ENCODE data around the gene SLC31A1. TPM values are rescaled to one million over a fixed set of nuclear protein-coding genes. Genes with fewer than 3 reads are reported as not detected.

The SLC31A1 gene
- total and polyA plus RNA-seq, 2 of the 13 experiments (the other 11 are each of a cell fraction or from before 2014, with no cell fraction given): 62.9 to 70.0 TPM

DNA sequence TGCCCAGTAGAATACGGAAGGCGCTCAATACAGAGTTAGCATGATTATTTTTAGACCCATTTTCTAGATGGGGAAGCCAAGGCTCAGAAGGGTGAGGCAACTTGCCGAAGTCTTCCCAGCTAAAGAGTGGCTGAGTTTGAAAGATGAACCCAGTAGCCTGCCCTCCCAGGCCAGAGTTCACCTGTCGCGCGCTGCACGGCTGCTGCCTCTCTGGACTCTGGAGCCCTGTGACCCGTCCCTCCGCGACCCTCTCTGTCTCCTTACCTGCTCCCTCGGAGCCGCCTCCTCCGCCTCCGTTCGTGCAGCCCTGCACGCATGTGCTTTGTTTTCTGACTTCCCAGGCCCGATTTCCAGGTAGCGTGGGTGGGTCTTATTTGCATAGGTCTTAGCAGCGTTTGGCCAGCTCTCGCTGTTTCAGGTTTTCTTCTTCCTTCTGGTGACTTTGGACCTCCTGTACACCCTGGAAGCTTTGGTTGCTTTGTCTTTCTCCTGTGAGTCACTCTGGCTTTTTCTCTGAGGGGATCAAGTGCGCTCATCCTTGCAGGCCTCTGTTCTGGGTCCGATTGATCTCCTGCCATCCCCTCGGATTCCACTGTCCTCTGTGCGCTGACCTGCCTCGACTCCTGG is 81.6 kb downstream of the SLC31A1 start, which contains the start of gene RNF183 (continued):
- TF ChIP-seq, protein P1, sequence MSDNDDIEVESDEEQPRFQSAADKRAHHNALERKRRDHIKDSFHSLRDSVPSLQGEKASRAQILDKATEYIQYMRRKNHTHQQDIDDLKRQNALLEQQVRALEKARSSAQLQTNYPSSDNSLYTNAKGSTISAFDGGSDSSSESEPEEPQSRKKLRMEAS (IDR thresholded peaks at IDR 0.05): peak; percentile 76
- TF ChIP-seq ZNF660 (CRISPR knock-in tag; IDR thresholded peaks at IDR 0.05; ENCODE audit: borderline replicate concordance, low read depth) (no peak), ZFP62 (CRISPR knock-in tag; IDR thresholded peaks at IDR 0.05) (no peak), ZNF709 (CRISPR knock-in tag; IDR thresholded peaks at IDR 0.05) (peak; percentile 39; the same call in 1 of the 2 replicates), HNRNPL (IDR thresholded peaks at IDR 0.05; ENCODE audit: low read depth, low read length) (no peak), ETV5 (CRISPR knock-in tag; IDR thresholded peaks at IDR 0.05; ENCODE audit: borderline replicate concordance) (peak; percentile 54; the same call in 1 of the 2 replicates), ZSCAN25 (CRISPR knock-in tag; IDR thresholded peaks at IDR 0.05) (peak; percentile 83), THAP11 (CRISPR knock-in tag; IDR thresholded peaks at IDR 0.05) (peak; percentile 46; the same call in 1 of the 2 replicates), ZMYM3 (CRISPR knock-in tag; IDR thresholded peaks at IDR 0.05) (peak; percentile 93), POLR2A (IDR thresholded peaks at IDR 0.05; ENCODE audit: insufficient read depth in 1 of 2, low read depth in 2 of 2, low read length in 2 of 2) (peak in 1 of 2 experiments; percentile 51; a peak in 2 of 4 replicates), RARA (CRISPR knock-in tag; IDR thresholded peaks at IDR 0.05) (0 out of 2 replicates have a peak, but pooled peaks have one; percentile 6), ZNF768 (CRISPR knock-in tag; IDR thresholded peaks at IDR 0.05) (peak; percentile 78; the same call in 1 of the 2 replicates), FIP1L1 (IDR thresholded peaks at IDR 0.05; ENCODE audit: borderline replicate concordance, insufficient read depth, low read depth, low read length) (no peak), POLR2G (IDR thresholded peaks at IDR 0.05; ENCODE audit: low read depth, low read length) (peak; percentile 63)
- TF ChIP-seq, protein P2, sequence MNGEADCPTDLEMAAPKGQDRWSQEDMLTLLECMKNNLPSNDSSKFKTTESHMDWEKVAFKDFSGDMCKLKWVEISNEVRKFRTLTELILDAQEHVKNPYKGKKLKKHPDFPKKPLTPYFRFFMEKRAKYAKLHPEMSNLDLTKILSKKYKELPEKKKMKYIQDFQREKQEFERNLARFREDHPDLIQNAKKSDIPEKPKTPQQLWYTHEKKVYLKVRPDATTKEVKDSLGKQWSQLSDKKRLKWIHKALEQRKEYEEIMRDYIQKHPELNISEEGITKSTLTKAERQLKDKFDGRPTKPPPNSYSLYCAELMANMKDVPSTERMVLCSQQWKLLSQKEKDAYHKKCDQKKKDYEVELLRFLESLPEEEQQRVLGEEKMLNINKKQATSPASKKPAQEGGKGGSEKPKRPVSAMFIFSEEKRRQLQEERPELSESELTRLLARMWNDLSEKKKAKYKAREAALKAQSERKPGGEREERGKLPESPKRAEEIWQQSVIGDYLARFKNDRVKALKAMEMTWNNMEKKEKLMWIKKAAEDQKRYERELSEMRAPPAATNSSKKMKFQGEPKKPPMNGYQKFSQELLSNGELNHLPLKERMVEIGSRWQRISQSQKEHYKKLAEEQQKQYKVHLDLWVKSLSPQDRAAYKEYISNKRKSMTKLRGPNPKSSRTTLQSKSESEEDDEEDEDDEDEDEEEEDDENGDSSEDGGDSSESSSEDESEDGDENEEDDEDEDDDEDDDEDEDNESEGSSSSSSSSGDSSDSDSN (CRISPR knock-in tag; IDR thresholded peaks at IDR 0.05): 0 out of 2 replicates have a peak, but pooled peaks have one; percentile 30
- TF ChIP-seq, protein P3, sequence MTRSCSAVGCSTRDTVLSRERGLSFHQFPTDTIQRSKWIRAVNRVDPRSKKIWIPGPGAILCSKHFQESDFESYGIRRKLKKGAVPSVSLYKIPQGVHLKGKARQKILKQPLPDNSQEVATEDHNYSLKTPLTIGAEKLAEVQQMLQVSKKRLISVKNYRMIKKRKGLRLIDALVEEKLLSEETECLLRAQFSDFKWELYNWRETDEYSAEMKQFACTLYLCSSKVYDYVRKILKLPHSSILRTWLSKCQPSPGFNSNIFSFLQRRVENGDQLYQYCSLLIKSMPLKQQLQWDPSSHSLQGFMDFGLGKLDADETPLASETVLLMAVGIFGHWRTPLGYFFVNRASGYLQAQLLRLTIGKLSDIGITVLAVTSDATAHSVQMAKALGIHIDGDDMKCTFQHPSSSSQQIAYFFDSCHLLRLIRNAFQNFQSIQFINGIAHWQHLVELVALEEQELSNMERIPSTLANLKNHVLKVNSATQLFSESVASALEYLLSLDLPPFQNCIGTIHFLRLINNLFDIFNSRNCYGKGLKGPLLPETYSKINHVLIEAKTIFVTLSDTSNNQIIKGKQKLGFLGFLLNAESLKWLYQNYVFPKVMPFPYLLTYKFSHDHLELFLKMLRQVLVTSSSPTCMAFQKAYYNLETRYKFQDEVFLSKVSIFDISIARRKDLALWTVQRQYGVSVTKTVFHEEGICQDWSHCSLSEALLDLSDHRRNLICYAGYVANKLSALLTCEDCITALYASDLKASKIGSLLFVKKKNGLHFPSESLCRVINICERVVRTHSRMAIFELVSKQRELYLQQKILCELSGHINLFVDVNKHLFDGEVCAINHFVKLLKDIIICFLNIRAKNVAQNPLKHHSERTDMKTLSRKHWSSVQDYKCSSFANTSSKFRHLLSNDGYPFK (CRISPR knock-in tag; IDR thresholded peaks at IDR 0.05; ENCODE audit: borderline replicate concordance): no peak
- TF ChIP-seq, protein P4, sequence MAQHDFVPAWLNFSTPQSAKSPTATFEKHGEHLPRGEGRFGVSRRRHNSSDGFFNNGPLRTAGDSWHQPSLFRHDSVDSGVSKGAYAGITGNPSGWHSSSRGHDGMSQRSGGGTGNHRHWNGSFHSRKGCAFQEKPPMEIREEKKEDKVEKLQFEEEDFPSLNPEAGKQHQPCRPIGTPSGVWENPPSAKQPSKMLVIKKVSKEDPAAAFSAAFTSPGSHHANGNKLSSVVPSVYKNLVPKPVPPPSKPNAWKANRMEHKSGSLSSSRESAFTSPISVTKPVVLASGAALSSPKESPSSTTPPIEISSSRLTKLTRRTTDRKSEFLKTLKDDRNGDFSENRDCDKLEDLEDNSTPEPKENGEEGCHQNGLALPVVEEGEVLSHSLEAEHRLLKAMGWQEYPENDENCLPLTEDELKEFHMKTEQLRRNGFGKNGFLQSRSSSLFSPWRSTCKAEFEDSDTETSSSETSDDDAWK (CRISPR knock-in tag; IDR thresholded peaks at IDR 0.05): no peak

Measured in HepG2 (cell line).